HT1080 (cell line): ENCODE data around the gene KIZ. TPM values are rescaled to one million over a fixed set of nuclear protein-coding genes. Genes with fewer than 3 reads are reported as not detected.

ENCODE experiments used
- DNase-seq: peaks from one replicate; pipeline ENCODE4 v3.0.0-alpha.2; 2015; ENCODE audit warnings: low read depth
- polyA plus RNA-seq, 2 experiments: library from polyadenylated mRNA; depleted of rRNA; stranded (reverse); fragments of >200 nt; gene quantifications; 2 replicates each; pipeline ENCODE4 v1.2.3, GENCODE V29; 2015
- total RNA-seq: library from RNA; depleted of rRNA; stranded (reverse); fragments of >200 nt; shearing (Covaris generic); gene quantifications from 2 replicates; pipeline ENCODE4 v1.2.3, GENCODE V29; 2014; rRNA removed

KIZ gene, protein sequence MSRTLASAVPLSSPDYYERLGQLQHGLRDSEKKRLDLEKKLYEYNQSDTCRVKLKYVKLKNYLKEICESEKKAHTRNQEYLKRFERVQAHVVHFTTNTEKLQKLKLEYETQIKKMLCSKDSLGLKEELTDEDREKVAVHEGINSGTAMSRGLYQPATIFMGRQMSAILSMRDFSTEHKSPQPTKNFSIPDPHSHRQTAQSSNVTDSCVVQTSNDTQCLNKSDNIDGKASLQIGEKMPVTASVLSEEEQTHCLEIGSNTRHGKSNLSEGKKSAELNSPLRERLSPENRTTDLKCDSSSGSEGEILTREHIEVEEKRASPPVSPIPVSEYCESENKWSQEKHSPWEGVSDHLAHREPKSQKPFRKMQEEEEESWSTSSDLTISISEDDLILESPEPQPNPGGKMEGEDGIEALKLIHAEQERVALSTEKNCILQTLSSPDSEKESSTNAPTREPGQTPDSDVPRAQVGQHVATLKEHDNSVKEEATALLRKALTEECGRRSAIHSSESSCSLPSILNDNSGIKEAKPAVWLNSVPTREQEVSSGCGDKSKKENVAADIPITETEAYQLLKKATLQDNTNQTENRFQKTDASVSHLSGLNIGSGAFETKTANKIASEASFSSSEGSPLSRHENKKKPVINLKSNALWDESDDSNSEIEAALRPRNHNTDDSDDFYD
- total RNA-seq = 6.7 and 8.5 TPM in 2 replicates
- polyA plus RNA-seq (2015; cell fraction: cytosol; rRNA removed) = 8.2 and 8.7 TPM in 2 replicates
- polyA plus RNA-seq (2015; cell fraction: nucleus; rRNA removed) = 14.3 and 15.6 TPM in 2 replicates

DNA sequence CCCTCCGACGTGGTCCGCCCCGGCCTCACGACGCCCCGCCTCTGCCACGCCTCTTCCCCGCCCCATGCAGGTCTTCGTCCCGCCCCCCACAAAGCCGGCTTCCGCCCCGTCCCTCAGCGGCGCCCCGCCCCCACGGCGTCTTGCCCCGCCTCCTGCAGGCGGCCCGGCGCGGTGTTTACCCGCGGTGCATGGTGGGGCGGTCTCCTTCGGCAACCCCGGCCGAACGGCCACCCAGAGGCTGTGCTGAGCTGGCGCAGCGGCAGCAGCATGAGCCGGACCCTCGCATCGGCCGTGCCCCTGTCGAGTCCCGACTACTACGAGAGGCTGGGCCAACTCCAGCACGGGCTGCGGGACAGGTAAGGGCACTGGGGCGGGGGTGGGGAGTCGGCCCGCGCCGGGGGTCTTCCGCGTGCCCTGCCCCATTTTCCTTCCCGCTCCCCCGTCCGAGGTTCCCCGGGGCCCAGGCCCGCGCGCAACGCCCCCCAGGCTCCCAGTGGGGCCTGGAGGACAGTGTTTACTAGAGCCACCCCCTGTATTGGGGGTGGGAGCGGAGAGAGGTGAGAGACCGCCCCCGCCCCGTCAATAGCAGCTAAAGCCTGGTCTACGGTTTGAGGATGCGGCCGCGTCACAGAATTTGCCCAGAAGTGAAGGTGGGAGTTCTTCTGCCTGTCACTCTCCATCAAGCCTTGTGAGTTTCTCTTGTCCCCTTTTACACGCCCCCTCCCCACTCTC is at the start of gene KIZ:
Gene KIZ, plus strand, starts transcription at position 234 of the 732 bp plus-strand sequence. Its CDS starts 34 bp downstream, at position 268.
- DNase-seq = peak; percentile 80

GRCh38 chr20:21077809-21078345 is 48.0 kb upstream of the KIZ start:
- no peak for DNase-seq

- DNase-seq = no peak
These were observed 43.3 kb upstream of the KIZ start for GRCh38 chr20:21082584-21082983.

GRCh38 chr20:21083825-21084325 is 42.0 kb upstream of the KIZ start:
- no peak for DNase-seq

DNA sequence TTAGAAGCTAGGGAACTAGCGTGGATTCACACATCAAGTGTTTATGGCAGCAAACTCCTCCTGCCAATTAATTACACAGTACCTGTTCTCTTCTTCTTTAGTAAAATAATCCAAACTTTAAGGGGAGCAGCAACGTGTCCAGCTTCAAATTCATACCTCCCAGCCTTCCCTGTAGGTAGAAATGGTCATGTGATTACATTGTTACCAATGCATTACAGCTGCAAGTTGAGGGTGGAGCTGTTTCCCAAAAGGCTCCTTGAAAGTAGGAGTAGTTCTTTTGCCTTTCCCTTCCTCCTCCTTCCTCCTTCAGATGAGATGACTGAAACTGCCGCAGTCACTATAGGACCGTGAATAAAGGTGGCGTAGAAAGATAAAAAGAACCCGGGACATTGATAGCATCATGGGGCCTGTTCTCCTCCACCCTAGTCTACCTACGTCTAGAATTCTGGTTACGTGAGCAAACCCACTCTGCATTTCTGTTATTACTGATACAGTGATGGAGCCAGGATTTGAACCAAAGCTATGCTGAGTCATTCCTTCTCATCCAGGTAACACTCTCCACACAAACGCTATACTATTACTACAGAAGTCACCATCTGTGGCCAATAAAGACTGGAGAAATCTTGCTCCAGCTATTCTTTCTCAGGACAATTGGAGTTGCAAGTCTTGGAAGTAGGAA is 37.9 kb upstream of the KIZ start:
- no peak for DNase-seq

DNA sequence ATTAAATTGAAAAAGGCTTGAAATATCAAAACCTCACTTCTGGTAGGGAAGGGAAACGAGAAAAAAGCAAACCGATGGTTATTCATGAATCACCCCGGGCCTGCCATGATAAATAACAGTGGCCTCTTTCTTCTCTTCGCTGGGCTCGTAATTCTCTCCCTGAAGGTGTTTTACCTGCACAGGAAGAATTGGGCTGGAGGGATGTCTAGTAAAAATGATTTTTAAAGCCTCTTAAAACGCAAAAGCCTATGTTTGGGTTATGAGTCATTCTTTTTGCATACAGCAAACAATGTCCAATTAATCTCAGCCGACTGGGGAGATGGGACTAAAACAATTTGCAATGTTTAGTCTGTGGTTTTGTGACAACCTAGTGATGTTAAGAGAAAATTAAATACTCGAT is 36.5 kb upstream of the KIZ start:
- no peak for DNase-seq

DNA sequence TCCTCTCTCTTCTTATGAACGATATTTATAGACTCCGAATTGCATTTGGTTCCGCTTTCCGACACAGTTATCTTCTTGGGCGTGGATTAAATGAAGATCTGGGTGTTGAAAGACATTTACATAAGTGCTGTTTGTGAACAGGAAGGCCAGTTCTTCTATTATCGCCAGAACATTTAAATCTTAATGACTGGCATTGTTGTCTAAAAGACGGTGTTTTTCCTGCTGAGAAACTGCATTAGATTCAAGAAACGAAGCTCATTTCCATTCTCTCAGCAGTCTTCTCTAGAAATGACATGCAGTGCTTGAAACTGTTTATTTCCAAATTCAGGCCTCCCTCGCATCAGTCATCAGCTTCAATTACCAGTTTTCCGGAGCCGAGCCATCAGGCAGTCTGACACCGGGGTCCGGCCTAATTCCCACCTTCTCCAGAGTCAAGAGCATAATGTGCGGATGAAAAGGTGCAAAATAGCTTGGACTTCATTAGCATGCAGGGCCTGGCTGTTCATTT is 35.7 kb upstream of the KIZ start:
- no peak for DNase-seq

GRCh38 chr20:21090721-21091120 is 35.2 kb upstream of the KIZ start:
- no peak for DNase-seq

DNA sequence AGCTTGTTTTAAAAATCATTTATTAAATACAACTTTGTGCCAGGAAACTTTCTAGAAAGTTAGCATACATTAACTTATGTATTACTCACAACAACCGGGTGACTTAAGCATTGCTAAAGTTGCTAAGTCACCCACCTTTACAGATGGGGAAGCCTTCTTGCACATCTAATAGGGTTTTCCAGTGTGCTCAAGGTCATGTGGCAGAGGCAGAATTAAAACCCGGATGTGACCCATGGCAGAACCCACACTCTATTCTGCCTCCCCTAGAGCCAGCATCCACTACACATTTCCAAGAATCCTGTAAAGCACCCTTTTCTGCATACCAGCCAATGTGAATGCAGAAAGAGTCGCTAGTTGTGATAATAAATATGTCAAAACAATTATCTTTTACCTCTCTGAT is 33.1 kb upstream of the KIZ start:
- DNase-seq = no peak

DNA sequence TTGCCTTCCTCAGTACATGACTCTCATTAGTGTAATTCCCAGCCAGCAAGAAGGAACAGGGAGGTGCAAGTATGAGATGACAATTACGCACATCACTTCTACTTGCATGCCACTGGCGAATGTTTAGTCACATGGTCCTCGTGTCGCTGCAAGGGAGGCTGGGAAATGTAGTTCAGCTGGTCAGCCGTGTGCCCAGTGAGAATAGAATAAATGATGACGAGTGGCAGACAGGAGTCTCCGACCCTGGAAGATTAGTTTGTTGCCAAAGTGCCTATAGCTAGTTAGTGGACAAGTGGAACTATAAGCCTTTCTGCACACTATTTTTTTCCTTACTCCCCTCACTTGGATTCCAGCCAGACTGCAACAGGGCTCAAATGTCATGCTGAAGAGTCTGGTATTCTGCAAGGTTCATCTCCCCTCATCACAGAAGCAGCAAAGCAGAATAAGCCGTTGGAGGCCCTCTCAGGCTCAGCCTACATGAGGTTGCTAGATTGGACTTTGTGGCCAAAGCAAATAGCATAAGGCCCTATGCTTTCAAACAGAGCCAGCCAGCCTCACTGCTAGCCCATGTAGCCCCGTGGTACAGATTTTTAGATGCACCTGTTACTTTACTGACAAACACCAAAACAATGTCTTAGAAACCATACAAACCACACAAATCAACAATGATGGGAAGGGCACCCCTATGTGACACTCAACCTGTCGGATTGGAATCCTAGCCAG is 29.4 kb upstream of the KIZ start:
- peak; percentile 77 for DNase-seq

- DNase-seq = no peak
These were observed 25.9 kb upstream of the KIZ start for GRCh38 chr20:21099751-21100577.

GRCh38 chr20:21100578-21101452 is 25.1 kb upstream of the KIZ start:
- no peak for DNase-seq

GRCh38 chr20:21101453-21101931 is 24.4 kb upstream of the KIZ start:
- no peak for DNase-seq

- DNase-seq = no peak
These were observed 23.8 kb upstream of the KIZ start for GRCh38 chr20:21101932-21102575.

DNA sequence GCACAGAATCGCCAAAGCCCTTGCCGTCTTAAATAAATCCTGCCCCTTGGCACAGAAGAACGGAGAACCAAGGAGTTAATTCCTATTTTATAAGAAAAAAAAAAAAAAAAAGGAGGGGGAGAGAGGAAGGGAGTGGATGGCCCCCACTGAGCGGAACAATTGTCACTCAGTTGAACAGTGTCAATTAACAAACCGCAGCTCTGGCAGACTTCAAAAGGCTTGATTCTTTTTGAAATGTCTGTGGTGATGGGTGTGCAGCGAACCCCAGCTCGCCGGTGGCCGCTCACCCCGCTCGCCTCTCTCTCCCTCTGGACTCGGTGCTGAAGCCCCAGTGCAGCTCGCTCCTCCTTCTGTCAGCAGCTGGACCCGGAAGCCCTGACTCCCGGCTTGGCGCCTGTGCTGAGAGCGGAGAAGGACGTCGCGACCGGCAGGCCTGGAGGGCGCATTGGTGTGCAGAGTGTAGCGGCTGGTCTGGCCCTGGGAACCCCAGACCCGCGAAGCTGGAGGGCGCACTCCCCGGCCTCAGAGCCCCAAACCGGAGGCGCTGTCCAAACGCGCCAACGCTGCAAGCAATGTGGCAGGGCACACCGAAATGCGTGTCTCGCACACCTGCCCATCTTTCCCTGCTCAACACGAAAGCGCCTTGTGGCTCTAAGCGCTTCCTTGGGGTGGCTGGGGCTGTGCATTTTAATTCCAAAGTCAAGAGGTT is 23.1 kb upstream of the KIZ start:
- no peak for DNase-seq

DNA sequence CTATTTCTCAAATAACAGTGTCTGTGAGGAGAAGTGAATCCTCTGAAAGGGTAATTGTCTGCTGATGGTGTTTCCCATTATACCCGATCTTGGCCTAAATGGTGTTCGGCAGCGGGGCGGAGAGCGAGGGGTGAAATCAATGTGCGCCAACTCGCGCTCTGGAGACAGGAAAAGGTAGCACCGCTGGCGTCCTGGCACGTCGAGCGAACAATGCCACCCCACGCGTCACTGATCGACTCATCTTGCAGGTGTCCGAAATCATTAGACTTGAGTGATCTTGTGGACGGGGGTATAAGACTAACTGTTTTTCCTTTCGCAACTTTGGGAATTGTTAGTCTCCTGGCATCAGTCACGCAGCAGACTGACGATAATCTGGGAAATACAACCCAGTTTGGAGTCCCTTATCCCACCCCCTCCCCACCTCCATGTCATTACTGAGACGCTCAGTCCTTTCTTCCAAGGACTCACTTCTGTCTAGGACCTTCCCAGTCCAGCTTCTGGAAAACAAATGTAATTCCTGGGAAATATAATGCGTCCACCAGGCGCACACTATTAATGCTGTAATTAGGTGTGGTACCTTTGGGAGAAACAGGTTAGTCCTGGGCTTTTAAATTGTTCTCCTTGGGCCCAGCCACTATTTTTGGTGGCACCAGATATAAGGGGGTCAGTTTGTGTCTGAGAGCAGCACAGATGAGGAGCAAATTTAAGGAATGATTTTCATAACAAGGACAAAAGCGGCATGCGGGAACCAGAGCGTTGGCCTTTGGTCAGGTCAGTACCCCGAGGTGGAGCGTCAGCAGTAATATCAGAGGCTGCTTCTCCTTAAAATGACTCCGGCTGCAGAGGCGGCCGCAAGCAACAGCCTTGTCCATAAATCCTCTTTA is 22.1 kb upstream of the KIZ start:
- DNase-seq = no peak
